GM18909 (cell line): ENCODE results near the gene GOLGA5.
"Not testable (repeated sequence)": the region's sequence is repeated elsewhere in the genome, so short reads cannot be mapped to it uniquely, and the experiment has no call there.

Experiments used
- ATAC-seq: cut with Tn5 transposase; IDR thresholded peaks from one replicate; pipeline ENCODE4 v1.9.1; 2021; ENCODE audit warnings: mild to moderate bottlenecking; ENCODE audit not compliant: unreplicated experiment, poor library complexity

The GOLGA5 gene

GRCh38 chr14:92793709-92794546 lies at the start of gene GOLGA5:
Gene GOLGA5, plus strand, starts transcription at chr14:92794305. Its CDS starts 3,133 bp downstream, at chr14:92797438.
- ATAC-seq: peak; percentile 97

GRCh38 chr14:92747701-92748258 lies 46.3 kb upstream of the GOLGA5 start:
- peak; percentile 14 for ATAC-seq

GRCh38 chr14:92748259-92749016 lies 45.7 kb upstream of the GOLGA5 start, which contains the start of gene LGMN:
Gene LGMN, minus strand, starts transcription at chr14:92748627. Its CDS starts 15,841 bp downstream, at chr14:92732786.
- peak; percentile 90 for ATAC-seq

GRCh38 chr14:92750222-92750728 lies 43.8 kb upstream of the GOLGA5 start:
- not testable (repeated sequence) for ATAC-seq

- no peak for ATAC-seq
Measured at GRCh38 chr14:92750994-92751400, 43.1 kb upstream of the GOLGA5 start.

- ATAC-seq: no peak
Measured at GRCh38 chr14:92751819-92752218, 42.3 kb upstream of the GOLGA5 start.

- ATAC-seq: no peak
Measured at GRCh38 chr14:92753250-92753649, 40.9 kb upstream of the GOLGA5 start.

GRCh38 chr14:92754966-92755365 lies 39.1 kb upstream of the GOLGA5 start:
- no peak for ATAC-seq

- ATAC-seq: no peak
Measured at GRCh38 chr14:92755495-92755894, 38.6 kb upstream of the GOLGA5 start.

GRCh38 chr14:92756446-92756845 lies 37.7 kb upstream of the GOLGA5 start:
- ATAC-seq: no peak

- peak; percentile 41 for ATAC-seq
Measured at GRCh38 chr14:92759300-92759678, 34.8 kb upstream of the GOLGA5 start.

- peak; percentile 68 for ATAC-seq
Measured at GRCh38 chr14:92759679-92760523, 34.2 kb upstream of the GOLGA5 start.

- no peak for ATAC-seq
Measured at GRCh38 chr14:92760524-92760805, 33.6 kb upstream of the GOLGA5 start.

- ATAC-seq: not testable (repeated sequence)
Measured at GRCh38 chr14:92763666-92764631, 30.2 kb upstream of the GOLGA5 start.

GRCh38 chr14:92768236-92768635 lies 25.9 kb upstream of the GOLGA5 start:
- ATAC-seq: peak; percentile 94

- no peak for ATAC-seq
Measured at GRCh38 chr14:92768795-92769194, 25.3 kb upstream of the GOLGA5 start.

GRCh38 chr14:92770484-92770883 lies 23.6 kb upstream of the GOLGA5 start:
- no peak for ATAC-seq

GRCh38 chr14:92774572-92774971 lies 19.5 kb upstream of the GOLGA5 start:
- ATAC-seq: no peak

GRCh38 chr14:92775292-92775691 lies 18.8 kb upstream of the GOLGA5 start:
- ATAC-seq: peak; percentile 94
